ENCODE results near the gene STK24.

- TF ChIP-seq FOS (IDR thresholded peaks at IDR 0.05; ENCODE audit: low read depth, low read length): no peak
- no peak for TF ChIP-seq CTCF (conservative IDR thresholded peaks at IDR 0.05; ENCODE audit: low read depth, low read length)
- TF ChIP-seq POLR2A (IDR thresholded peaks at IDR 0.05; ENCODE audit: low read depth, low read length): no peak
- no peak for TF ChIP-seq RFX5 (IDR thresholded peaks at IDR 0.05; ENCODE audit: low read depth, low read length)
- TF ChIP-seq MXI1 (IDR thresholded peaks at IDR 0.05; ENCODE audit: borderline replicate concordance, low read depth, low read length): no peak
- no peak for TF ChIP-seq RAD21 (IDR thresholded peaks at IDR 0.05; ENCODE audit: low read length)
- no peak for TF ChIP-seq NFE2L2 (IDR thresholded peaks at IDR 0.05; ENCODE audit: low read depth, low read length)
- TF ChIP-seq BHLHE40 (IDR thresholded peaks at IDR 0.05; ENCODE audit: low read depth, low read length): no peak
- no peak for TF ChIP-seq CEBPB (IDR thresholded peaks at IDR 0.05; ENCODE audit: low read depth, low read length)
- TF ChIP-seq MAFK (IDR thresholded peaks at IDR 0.05; ENCODE audit: low read depth, low read length): no peak
- no peak for TF ChIP-seq MAZ (IDR thresholded peaks at IDR 0.05; ENCODE audit: borderline replicate concordance, low read depth, low read length)
Measured at GRCh38 chr13:98506728-98507230, 70.1 kb downstream of the STK24 start.
